Amygdala (tissue), 56 donors: ENCODE measurements around the gene CHST13.

Experiments
- DNase-seq, 56 donors: peaks; one replicate each; lab custom pipeline; 2025; lab: John Stamatoyannopoulos, UW

CHST13 gene

DNA sequence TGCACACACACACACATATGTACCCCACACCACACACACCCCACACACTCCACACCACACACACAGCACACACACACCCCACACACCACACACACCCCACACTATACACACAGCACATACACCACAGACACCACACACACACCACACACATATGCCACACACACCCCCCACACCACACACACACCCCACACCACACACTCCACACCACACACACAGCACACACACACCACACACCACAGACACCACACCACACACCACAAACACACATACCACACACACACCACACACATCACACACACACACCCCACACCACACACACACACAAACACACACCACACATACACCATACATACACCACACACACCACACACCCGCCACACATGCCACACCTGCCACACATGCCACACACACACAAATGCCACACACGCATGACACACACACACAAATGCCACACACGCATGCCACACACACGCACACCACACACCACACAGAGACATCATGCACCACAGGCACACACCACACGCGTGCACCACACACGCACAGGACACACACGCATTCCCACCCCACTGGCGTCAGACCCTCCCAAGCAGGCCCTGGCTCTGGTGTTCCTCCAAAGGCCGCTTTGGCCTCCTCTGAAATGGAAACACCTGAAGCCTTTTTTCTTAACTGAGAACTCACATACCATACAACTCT is 15.7 kb downstream of the CHST13 start:
- DNase-seq = no peak

DNA sequence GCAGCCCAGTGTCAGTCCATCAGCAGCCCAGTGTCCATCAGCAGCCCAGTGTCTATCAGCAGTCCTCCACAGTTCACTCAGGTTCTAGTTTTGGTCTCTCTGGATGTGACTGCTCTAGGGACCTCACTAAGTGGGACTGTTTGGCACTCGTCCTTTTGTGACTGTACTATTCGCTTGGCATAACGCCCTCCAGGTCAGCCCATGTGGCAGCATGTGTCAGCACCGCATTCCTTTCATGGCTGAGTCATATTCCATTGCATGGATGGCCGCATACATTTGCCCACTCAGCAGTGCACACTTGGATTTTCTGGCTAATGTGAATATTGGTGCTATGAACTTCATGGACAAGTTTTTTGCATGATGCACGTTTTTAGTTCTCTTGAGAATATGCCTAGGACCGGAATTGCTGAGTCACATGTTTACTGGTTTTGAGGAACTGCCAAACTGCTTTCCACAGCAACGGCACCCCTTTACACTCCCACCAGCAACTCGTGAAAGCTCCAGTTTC is 16.4 kb downstream of the CHST13 start:
- DNase-seq = peak in 2 of 56 donors; percentile 28 to 35

DNA sequence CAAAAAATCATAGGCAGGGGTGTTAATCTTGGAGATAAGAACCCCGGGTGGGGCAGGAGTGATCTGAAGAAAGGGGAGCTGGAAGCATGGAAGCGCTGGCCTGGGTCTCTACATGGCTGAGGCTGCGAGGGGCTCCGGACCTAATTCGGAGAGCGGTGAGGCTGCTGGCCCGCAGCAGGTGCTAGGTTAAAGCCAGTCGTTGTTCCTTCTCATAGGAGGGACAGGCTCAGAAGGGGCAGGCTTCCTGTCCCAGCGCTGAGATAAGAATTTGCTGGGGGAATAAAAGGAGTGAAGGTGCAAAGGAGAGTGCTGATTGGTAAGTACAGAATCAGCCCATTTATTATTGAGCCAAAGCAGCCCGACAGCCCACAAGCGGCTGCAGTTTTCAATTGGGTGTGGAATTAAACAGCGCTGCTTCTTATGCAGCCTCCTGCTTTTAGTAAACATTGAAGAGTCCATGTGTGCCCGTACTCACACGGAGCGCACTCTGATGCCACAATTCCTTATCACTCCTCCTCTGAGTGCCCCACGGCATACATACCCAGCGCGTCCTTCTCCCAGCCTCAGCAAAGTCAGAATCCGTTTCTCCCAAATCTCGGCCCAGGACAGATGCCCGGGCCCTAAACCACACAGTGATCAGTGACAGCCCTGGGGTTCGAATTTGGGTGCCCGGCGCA is 17.1 kb downstream of the CHST13 start:
- DNase-seq = no peak

DNA sequence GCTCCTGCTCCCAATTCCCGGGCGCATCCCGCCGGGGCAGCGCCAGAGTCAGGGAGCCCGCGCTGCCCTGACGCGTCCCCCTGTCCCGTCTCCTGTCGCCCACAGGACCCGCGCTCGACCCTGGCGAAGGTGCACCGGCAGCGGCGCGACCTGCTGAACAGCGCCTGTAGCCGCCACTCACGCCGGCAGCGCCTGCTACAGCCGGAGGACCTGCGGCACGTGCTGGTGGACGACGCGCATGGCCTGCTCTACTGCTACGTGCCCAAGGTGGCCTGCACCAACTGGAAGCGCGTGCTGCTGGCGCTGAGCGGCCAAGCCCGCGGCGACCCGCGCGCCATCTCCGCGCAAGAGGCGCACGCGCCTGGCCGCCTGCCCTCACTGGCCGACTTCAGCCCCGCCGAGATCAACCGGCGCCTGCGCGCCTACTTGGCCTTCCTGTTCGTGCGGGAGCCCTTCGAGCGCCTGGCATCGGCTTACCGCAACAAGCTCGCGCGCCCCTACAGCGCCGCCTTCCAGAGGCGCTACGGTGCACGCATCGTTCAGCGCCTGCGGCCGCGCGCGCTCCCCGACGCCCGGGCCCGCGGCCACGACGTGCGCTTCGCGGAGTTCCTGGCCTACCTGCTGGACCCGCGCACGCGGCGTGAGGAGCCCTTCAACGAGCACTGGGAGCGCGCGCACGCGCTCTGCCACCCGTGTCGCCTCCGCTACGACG is 17.8 kb downstream of the CHST13 start:
- DNase-seq = no peak

DNA sequence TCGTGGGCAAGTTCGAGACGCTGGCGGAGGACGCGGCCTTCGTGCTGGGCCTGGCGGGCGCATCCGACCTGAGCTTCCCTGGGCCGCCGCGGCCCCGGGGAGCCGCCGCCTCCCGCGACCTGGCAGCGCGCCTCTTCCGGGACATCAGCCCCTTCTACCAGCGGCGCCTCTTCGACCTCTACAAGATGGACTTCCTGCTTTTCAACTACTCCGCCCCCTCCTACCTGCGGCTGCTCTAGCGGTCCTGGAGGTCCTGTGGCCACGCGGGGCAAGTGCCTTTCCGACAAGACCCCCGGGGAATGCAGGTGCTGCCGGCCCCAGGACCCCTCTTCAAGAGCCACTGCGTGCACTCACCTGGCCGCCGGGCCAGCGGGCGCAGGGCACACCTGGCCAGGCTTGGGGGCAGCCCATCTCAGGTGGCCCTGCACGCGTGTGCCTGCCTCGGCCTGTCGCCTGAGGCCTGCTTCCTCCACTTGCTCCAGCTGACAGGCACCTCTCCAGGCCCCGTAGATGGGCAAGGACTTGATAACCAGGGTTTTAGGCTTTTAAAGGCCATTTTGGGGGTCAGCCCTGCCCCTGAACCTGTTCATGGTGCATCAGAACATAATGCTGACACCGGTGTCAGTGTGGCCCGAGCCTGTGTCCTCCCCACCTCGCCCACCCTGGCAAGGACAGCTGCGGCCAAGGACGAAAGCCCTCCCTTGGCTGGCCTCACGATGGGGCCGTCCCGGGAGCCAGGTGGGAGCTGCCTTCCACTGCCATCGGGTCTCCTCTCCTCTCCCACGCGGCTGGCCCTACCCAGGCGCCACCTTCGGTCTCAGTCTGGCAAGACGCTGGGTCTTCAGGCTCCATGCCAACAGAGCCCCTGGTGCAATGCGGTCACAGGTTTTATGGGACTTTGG is 18.6 kb downstream of the CHST13 start:
- DNase-seq = no peak

DNA sequence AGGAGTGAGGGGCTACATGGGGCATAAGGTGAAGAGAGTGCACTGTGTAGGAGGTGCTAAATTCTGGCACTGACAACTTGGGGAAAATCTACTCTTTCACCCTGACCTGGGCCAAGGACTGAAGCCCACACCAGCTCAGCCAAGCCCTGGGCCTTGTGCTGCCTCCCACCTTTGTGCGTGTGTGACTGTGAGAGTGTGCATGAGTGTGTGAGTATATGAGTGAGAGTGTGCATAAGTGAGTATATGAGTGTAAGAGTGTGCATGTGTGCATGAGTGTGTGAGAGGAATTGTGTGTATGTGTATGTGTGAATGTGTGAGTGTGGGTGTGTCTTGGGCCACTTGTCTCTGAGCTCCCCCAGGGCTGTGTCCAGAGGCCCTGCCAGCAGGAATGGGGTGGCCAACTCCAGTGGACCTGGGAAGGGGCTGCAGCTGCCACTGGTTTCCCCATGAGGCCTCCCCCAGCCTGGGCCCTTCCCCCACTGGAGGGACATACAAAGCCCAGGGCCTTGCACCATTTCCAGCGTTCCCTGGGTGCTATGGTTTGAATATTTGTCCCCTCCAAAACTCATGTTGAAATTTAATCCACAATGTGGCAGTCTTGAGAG is 19.6 kb downstream of the CHST13 start:
- no peak for DNase-seq

DNA sequence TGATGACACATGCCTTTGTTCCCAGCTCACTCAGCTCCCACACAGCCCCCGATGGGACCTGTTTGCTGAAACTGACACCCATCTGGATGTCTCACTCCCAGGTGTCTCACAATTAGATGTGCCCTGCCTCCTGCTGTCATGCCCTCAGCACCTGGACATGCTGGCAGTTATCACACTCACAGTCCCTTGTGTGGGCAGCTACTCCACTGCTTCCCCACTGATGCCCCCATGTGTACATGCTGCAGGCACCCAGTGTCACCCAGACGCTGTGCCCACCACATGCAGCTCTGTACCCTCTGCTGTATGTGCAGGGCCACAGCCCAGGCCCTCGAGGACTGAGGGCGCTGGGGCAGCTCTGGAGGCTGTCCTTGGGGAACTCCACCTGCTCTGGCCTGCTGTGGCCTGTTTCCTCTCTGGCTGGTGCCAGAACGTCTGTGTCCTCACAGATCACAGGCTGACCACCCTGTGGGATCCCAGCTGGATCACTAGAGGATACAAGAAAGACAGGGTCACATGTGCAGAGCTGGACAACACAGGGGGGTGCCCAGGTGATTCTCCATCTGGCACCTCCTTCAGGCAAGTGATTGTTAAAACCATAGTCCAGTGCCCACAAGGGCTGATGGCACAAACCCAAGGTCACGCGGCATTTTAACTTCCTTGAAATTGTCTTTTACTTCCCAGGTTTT is 20.8 kb downstream of the CHST13 start:
- no peak for DNase-seq

DNA sequence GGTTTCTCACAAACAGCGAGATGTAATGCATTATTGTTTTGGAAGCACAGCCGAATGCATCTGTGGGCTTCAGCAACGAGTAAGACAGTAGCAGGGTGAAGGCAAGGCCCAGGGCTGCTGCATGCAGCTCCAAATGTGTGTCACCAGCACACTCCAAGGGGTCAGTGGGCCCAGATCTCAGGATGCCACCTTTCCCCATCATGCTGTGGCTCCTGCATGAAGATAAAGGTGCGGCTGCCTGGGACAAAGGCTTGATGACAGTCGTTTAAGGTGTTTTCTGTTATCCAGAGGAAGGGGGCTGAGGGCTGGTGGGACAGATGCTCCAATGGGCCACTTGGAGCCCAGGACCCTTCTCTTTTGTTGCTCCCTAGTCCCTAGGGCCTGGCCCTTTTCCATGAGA is 21.6 kb downstream of the CHST13 start:
- DNase-seq = no peak

DNA sequence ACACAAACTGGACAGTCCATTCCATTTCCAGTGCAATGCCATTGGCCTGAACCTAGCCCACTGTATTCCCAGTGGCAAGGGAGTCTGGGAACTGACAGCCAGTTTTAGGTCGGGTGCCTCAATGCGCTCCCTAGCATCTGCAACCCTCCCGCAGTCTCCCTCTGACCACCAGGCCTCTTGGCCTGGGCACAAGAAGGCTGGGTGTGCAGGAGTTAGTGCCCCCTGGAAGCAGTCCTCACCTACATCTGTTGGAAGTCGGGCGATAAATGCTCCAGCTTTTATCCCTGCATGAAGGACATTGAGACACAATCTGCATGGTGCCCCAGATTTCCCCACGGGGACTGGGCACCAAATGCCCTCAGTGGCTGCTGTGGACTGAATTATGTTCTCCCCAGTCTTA is 22.1 kb downstream of the CHST13 start:
- DNase-seq = no peak

DNA sequence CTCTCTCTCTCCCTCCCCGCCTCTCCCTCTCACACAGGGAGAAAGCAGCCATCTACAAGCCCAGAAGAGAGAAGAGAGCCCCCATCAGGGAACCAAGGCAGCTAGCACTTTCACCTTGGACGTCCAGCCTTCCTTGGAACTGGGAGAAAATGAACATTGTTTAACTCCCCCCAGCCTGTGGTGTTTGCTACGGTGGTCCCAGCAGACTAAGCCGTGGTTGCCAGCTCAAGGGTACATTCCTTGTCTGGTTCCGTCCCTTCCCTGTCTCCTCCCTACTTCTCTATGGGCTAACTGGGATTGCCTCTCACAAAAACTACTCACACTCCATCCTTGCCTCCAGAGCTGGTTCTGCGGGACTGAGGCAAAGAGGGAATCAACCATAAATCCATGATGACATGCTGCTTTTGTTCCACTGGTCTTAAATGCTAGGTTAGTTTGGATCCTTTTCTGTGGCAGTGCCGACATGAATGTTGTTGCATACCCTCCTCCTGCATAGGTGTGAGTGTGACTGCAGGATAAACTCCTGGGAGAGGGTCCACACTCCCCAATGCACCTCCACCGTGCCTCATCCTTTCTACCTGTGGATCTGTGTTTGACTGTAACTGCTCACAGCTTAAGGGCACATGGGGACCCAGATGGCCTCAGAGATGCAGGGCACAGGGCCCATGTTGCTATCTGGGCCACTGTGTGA is 22.7 kb downstream of the CHST13 start:
- no peak for DNase-seq

DNA sequence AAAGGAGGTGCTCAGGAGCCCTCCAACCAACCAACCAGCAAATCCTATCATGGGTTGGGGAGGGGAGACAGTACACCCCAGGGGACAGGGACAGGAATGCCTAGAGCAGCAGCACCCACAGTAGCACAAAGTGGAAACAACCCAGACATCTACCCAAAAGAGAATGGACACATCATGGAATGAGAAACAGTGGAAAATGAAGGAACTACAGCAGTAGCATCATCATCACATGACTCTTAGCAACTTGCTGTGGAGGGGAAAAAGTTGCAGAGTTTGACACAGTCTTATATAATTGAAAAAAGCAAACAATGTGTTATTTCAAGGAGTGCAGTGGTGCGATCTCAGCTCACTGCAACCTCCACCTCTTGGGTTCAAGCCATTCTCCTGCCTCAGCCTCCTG is 23.8 kb downstream of the CHST13 start:
- DNase-seq = no peak

DNA sequence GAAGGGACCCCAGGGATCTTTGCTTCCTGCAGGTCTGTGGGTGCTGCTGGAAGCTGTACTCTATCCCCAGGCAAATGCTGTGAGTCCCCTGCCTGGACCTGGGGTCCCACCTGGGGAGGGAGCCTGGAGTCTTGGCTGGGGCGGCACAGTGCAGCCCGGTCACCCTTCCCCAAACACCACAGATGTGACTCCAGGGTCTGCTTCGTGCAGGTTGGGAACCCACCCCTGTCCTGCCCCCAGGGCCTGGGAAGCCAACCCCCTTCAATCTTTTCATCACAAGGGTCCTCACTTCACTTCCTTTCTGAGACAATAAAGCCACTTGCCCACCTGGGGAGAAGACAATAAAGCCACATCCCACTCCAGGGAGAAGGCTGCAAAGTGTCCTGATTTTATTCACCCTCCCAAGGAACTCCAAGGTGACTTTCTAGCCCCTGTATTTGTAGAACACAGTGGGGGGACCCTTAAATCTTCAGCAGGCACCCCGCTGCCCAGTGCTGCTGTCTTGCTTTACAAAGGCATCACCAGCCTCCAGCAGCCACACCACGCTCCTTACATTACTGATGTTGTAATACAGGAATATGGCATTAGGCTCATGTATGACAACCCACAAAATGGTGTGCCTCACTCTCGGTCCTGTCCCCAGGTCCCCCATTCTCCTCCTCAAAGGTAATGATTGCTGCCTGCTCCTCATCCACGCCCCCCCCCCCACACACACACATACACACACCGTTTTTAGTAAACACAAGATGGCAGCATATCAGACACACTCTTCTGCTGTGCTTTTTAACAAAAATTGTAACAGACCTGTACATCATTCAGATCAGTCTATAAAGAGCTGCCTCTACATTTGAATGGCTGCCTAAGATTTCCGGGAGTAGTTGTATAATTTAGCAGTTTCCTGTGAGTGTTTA is 24.9 kb downstream of the CHST13 start:
- no peak for DNase-seq

DNA sequence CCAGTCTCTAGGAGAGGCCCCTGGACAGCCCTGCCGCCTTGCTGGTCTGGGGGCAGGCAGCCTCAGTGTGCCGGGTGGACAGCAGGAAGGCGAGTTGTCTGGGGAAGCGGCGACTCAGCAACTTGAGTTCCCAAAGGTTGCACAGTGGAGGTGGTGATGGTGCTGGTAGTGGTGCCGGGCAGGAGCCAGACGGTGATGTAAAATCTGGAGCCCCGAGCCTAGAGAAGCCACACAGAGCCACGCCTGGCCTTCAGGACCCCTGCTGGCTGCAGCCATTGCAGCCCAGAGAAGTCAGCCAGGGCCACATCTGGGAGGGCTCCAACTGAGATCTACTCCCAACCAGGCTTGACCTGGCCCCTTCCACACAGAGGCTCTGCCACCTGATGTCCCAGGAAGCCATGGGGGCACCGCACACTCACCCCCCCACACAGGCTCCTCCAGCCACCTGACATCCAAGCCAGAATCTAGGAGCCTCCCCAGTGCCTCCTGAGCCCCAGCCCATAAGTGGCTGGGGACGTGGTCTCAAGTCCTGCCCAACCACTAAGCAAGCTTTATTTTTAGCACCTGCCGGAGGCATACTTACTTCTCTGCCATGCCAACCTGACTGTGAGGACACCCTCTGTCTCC is 26.0 kb downstream of the CHST13 start:
- DNase-seq = no peak

DNA sequence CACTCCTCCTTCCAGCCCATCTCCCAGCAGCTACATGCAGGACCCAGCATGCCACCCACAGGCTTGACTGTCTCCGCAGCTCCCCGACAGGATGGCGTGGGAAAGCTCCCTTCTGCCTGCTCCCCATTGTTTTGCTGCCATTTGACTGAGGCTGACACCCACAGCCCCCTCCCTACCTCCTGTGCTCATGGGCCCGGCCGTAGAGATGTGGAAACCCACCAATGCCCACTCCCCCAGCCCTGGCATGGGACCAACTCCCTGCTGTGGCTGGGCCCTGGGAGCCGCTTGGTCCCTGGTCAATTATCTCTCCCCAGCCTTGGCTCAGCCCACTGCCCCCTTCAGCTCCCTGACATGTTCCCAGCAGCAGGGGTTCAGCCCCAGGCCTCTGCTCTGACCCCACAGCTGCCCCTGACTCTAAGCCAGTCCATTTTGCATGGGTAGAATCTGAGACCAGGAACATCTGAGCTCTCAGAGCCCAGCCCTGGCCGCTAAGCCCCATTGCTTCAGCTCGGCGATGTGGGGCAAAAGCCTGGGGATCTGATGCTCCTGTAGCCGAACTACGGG is 26.6 kb downstream of the CHST13 start:
- peak in 2 of 56 donors; percentile 27 to 55 for DNase-seq

DNA sequence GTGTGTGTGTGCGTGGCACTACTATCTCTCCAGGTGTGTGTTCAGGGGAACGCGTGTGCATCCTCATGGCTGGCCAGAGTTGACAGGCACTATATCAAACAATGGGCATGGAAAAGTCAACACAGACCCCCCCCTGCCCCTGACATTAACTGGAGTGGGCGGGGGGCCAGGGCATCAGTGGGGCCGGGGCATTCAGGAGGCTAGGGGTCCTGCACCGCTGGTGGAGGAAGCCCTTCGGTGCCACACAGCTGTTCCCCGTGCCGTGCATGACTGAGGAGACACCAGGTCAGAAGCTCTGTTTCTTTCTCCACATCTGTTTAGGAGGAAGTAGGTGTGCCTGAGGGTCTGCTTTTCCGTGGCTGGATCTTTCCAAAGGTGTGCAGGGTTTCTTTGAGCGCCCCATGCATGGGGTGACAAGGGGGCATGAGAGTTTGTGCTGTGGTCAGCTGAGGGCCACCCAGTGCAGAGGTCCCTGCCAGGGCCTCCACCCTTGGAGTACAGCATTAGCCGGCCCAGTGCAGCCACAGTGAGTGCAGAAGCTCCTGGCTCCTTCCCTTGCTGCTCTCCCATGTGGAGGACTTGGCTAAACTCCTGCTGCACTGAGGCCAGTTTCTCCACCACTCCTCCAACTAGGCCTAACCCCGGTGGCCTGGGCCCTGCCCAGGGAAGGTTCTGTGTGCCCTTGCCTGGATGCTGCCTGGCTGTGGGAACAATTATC is 27.3 kb downstream of the CHST13 start:
- DNase-seq = peak in 6 of 56 donors; percentile 16 to 47 (median 35)
